Measurements from ENCODE around the gene MLPH. TPM values are rescaled to one million over a fixed set of nuclear protein-coding genes. Genes with fewer than 3 reads are reported as not detected.

Gene MLPH
- total RNA-seq, 1 donor from 2014 or later = not detected

DNA sequence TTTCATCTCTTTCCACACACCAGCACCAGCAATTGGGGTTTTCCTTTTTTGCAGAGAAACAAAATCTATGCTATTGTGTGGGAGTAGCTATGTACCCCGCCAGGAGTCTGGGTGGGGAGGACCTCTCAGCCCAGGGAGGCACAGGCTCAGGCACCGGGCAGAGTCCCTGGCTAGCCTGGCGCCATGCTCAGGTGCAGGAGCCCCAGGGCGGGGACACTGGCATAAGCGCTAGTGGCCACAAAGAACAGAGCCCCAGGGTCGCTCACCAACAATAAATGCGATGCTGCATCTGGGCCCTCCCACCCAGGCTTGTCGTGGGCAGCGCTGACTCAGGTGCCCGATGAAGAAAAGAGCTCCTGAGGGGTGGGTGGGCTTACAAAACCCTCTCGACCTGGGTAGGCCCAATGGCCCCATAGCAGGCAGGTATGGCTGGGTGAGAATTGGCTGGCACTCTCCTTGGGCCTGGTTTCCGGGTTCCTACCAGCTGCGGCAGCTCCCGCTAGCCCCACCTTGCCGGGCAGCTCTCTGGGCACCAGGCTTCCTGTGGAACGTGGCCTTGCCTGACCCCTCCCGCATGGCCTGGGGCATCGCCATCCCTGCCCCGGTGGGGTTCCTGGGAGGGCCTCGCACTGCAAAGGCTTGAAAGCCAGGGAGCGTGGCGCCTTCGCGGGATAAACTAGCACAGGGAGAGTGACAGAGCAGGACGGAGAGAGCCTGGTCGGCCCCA, 41.3 kb upstream of the MLPH start:
- TF ChIP-seq, protein P1, sequence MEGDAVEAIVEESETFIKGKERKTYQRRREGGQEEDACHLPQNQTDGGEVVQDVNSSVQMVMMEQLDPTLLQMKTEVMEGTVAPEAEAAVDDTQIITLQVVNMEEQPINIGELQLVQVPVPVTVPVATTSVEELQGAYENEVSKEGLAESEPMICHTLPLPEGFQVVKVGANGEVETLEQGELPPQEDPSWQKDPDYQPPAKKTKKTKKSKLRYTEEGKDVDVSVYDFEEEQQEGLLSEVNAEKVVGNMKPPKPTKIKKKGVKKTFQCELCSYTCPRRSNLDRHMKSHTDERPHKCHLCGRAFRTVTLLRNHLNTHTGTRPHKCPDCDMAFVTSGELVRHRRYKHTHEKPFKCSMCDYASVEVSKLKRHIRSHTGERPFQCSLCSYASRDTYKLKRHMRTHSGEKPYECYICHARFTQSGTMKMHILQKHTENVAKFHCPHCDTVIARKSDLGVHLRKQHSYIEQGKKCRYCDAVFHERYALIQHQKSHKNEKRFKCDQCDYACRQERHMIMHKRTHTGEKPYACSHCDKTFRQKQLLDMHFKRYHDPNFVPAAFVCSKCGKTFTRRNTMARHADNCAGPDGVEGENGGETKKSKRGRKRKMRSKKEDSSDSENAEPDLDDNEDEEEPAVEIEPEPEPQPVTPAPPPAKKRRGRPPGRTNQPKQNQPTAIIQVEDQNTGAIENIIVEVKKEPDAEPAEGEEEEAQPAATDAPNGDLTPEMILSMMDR (IDR thresholded peaks at IDR 0.05) = no peak
- no peak for TF ChIP-seq EZH2 (IDR thresholded peaks at IDR 0.05)
- TF ChIP-seq EZH2phosphoT487 (IDR thresholded peaks at IDR 0.05) = no peak
- DNase-seq (ENCODE audit: low spot score) = no peak
- no peak overlapping the region for H3K4me3 ChIP-seq
- H3K27me3 Mint-ChIP-seq (ENCODE audit: insufficient read depth, low read depth) = peaks cover 2% of the 10 kb centered on the region
- no peaks in the 10 kb centered on the region for H3K27me3 ChIP-seq
- no peaks in the 10 kb centered on the region for H3K36me3 ChIP-seq
- peaks cover 6% of the 10 kb centered on the region for H3K4me1 Mint-ChIP-seq
- no peaks in the 10 kb centered on the region for H3K79me2 ChIP-seq (ENCODE audit: low read depth)
- no peaks in the 10 kb centered on the region for H4K20me1 ChIP-seq (ENCODE audit: low read depth)
- H3K27ac Mint-ChIP-seq = no peak overlapping the region
- H3K9me3 ChIP-seq (ENCODE audit: low read depth) = no peaks in the 10 kb centered on the region
- no peak overlapping the region for H3K4me3 Mint-ChIP-seq
- no peak overlapping the region for H3K27ac ChIP-seq
- no peaks in the 10 kb centered on the region for H3F3A ChIP-seq (ENCODE audit: low read depth)
- H3K36me3 Mint-ChIP-seq = no peaks in the 10 kb centered on the region
- H3K4me1 ChIP-seq = no peaks in the 10 kb centered on the region
- no peak overlapping the region for H3K9ac ChIP-seq
- H3K4me2 ChIP-seq = no peak overlapping the region
- no peak overlapping the region for H2AFZ ChIP-seq (replicated peaks)
- no peaks in the 10 kb centered on the region for H3K9me3 Mint-ChIP-seq

DNA sequence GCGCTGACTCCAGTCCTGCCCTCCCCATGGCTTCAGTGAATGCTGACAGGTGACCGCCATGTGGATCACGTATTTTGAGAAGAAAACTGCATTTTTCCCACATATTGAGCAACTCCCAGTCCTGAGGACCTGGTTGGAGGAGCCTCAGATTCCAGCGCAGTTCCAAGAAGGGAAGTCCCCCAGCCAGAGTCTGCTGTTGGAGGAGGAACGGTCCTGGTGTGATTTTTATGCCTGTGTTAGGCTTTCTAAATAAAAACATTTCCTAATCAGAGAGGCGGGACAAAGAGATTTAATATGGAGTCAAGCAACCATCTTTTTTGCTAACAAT, 40.7 kb upstream of the MLPH start:
- Histone ChIP-seq H4K20me1 (ENCODE audit: low read depth) (no peaks in the 10 kb centered on the region), H3K4me2 (no peak overlapping the region), H3K79me2 (ENCODE audit: low read depth) (no peaks in the 10 kb centered on the region), H3K4me1 (no peaks in the 10 kb centered on the region), H3K27me3 (no peaks in the 10 kb centered on the region), H2AFZ (replicated peaks) (no peak overlapping the region), H3K36me3 (no peaks in the 10 kb centered on the region), H3K9me3 (ENCODE audit: low read depth) (no peaks in the 10 kb centered on the region), H3K27ac (no peak overlapping the region), H3K4me3 (no peak overlapping the region), H3K9ac (no peak overlapping the region), H3F3A (ENCODE audit: low read depth) (no peaks in the 10 kb centered on the region)
- DNase-seq (ENCODE audit: low spot score) = no peak
- Mint-ChIP-seq H3K9me3 (no peaks in the 10 kb centered on the region), H3K27ac (no peak overlapping the region), H3K27me3 (ENCODE audit: insufficient read depth, low read depth) (peaks cover 2% of the 10 kb centered on the region), H3K36me3 (no peaks in the 10 kb centered on the region), H3K4me1 (peaks cover 9% of the 10 kb centered on the region), H3K4me3 (no peak overlapping the region)
- TF ChIP-seq EZH2phosphoT487 (IDR thresholded peaks at IDR 0.05) (no peak), EZH2 (IDR thresholded peaks at IDR 0.05) (no peak)
- TF ChIP-seq, protein P1 (IDR thresholded peaks at IDR 0.05) = no peak

DNA sequence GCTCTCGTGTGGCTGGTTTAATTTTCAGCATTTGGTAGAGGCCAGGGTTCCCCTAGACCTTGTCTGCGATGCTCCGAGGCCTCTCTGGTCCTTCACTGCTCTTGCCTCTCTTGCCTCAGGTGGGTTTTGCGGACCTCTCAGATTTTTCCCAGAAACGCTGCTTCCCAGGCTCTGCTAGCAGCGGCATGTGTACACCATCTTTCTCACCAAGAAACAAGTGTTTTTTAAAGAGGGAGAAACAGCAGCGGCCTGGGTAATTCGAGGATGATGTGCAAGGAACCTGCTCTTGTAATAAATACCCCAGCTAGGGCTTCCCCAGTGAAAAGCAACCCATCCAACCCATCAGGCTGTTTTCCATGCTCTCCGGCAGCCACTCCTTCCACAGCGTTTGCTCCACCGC, 39.6 kb upstream of the MLPH start:
- no peaks in the 10 kb centered on the region for H3K36me3 Mint-ChIP-seq
- peaks cover 3% of the 10 kb centered on the region for H3K4me1 Mint-ChIP-seq
- Histone ChIP-seq H3F3A (ENCODE audit: low read depth) (no peaks in the 10 kb centered on the region), H3K9ac (no peak overlapping the region), H2AFZ (replicated peaks) (no peak overlapping the region), H3K79me2 (ENCODE audit: low read depth) (no peaks in the 10 kb centered on the region), H3K27me3 (no peaks in the 10 kb centered on the region), H3K4me3 (no peak overlapping the region), H4K20me1 (ENCODE audit: low read depth) (no peaks in the 10 kb centered on the region), H3K27ac (no peak overlapping the region), H3K4me1 (no peaks in the 10 kb centered on the region), H3K9me3 (ENCODE audit: low read depth) (no peaks in the 10 kb centered on the region), H3K4me2 (no peak overlapping the region), H3K36me3 (no peaks in the 10 kb centered on the region)
- no peak for DNase-seq (ENCODE audit: low spot score)
- peaks cover 3% of the 10 kb centered on the region for H3K27me3 Mint-ChIP-seq (ENCODE audit: insufficient read depth, low read depth)
- H3K9me3 Mint-ChIP-seq = no peaks in the 10 kb centered on the region
- H3K27ac Mint-ChIP-seq = no peak overlapping the region
- no peak overlapping the region for H3K4me3 Mint-ChIP-seq
- TF ChIP-seq EZH2 (IDR thresholded peaks at IDR 0.05) (no peak), EZH2phosphoT487 (IDR thresholded peaks at IDR 0.05) (no peak)

DNA sequence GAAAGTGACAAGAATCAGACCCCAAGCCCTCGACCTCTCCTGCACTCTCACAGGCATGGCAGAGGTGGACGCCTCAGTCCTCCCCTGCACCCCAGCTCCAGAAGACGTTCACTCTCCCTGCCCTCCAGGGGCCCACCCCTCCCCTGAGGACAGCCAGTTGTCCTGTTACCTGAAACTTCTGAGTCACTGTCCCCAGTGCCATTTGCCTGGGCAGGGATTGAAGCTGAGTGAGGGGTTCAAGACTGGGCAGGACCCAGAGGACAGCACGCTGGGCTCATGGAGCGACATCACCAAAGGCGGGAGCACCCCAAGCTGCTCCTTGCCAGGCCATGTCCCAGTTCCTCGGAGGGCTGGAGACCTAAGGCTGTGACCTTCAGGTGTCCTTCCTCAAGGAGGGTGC, 38.9 kb upstream of the MLPH start:
- TF ChIP-seq, protein P1 (IDR thresholded peaks at IDR 0.05) = no peak
- TF ChIP-seq EZH2phosphoT487 (IDR thresholded peaks at IDR 0.05) = no peak
- TF ChIP-seq EZH2 (IDR thresholded peaks at IDR 0.05) = no peak
- no peaks in the 10 kb centered on the region for H4K20me1 ChIP-seq (ENCODE audit: low read depth)
- peaks cover 3% of the 10 kb centered on the region for H3K4me1 Mint-ChIP-seq
- no peaks in the 10 kb centered on the region for H3K27me3 ChIP-seq
- no peaks in the 10 kb centered on the region for H3K36me3 ChIP-seq
- no peak for DNase-seq (ENCODE audit: low spot score)
- H3K4me2 ChIP-seq = no peak overlapping the region
- H3K4me3 Mint-ChIP-seq = no peak overlapping the region
- H3K27ac Mint-ChIP-seq = no peak overlapping the region
- H3F3A ChIP-seq (ENCODE audit: low read depth) = no peaks in the 10 kb centered on the region
- no peaks in the 10 kb centered on the region for H3K36me3 Mint-ChIP-seq
- H3K4me1 ChIP-seq = no peaks in the 10 kb centered on the region
- no peaks in the 10 kb centered on the region for H3K79me2 ChIP-seq (ENCODE audit: low read depth)
- H3K4me3 ChIP-seq = no peak overlapping the region
- H3K9me3 Mint-ChIP-seq = no peaks in the 10 kb centered on the region
- no peaks in the 10 kb centered on the region for H3K9me3 ChIP-seq (ENCODE audit: low read depth)
- no peak overlapping the region for H3K9ac ChIP-seq
- H3K27ac ChIP-seq = no peak overlapping the region
- no peak overlapping the region for H2AFZ ChIP-seq (replicated peaks)
- H3K27me3 Mint-ChIP-seq (ENCODE audit: insufficient read depth, low read depth) = peaks cover 2% of the 10 kb centered on the region

All from neural progenitor cell (in vitro differentiated cells).